GM19043 (cell line): ENCODE data around the gene TNPO3.

Source experiments
- ATAC-seq: cut with Tn5 transposase; IDR thresholded peaks from one replicate; pipeline ENCODE4 v1.9.1; 2021; ENCODE audit warnings: low read depth; ENCODE audit not compliant: unreplicated experiment

TNPO3 gene

DNA sequence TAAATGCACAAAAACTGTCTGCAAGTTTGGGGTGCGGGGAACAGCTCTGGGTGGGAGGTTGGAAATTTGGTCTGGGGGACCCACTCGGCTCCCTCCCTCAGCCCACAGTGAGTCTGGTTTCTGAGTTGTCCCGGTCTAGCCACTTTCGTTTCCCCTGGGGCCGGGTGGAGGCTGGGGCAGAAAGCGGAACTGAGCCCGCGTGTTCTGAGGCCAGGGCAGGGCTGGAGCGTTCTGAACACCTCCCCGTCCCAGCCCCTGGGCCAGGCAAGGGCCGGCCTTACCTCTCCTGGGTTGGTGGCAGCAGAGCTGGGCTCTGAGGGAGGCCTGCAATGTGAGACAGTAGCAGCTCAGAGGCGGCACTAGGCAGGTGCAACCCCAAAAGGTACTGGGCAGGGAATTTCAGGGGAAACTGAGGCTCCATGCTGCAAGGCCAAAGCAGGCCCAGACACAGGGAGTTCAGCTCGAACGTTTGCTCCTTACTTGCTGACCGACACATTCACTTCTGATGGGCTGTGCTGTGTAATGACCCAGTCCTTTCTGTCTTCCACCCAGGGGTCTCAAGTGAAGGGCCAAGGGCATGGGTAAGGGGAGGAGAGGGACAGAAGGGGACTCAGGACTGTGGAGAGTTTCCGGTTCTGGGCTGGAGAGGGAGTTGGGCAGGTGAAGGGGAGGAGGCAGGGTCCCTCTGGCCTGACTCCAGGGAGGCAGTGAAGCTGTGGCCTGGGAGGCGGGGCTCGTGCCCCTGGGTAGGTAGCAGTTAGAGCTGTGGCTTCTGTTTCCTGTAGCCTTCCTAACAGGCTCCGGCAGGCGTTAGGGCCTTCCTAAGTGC is 114.2 kb downstream of the TNPO3 start:
- ATAC-seq: peak; percentile 44

DNA sequence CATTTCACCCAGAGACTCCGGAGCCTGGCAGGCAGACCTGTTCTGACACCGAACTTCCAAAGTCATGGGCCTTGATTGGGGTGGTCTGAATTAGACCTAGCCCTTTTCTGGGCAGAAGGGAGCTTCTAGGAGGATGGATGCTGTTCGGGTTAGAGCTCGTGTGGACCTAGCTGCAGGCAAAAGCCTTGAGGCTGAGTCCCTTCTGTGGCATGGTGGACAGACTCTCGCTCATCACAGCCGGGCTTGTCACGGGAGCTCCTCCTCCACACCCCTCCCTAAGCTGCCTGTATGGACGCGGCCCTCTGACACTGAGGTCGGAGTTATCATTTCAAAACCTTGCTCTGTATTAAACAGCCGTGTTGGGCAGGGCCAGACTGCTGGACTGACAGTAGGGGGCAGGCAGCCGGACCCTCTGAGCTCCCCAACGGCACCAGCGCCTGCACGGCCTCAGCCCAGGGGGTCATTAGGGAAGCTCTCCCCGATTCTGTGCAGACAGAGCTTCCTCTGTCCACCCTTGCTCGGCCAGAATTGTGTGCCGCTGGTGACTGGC is 115.0 kb downstream of the TNPO3 start:
- ATAC-seq: peak; percentile 31

DNA sequence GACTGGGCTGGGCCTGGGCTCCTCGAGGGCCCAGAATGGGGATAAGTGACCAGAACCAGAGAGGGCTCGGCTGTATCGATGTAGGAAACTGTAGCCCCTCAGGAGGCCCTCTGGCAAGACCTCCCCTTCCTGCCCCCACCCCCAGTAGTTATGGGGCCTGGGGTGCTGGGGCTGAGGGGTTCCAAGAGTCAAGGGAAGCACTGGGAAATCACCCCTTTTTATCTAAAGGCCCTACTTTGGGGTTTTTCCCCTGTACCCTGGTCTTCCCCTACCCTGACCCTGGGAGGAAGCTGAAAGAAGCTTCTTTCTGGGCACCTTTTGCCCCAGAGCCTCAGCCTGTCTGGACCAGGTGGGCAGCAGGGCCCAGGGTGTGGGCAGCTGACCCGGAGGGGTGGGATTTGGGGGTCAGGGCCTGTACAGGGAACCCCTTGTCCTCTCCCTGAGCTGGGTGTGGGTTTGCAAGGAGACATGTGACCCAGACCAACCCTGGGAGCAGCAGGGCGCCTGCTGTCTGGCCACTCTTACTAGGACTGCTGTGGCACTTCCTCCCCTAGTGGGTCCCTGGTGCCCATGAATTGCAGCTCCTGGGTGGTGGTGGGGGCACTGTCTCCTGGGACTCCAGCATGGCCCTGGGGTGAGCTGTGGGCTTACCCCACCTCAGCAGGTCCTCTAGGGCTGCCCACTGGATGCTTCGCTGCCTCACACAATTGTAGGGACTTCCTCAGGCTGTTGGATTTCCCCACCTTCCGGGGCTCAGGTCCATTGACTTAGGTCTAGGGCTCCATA is 115.6 kb downstream of the TNPO3 start:
- ATAC-seq: no peak

DNA sequence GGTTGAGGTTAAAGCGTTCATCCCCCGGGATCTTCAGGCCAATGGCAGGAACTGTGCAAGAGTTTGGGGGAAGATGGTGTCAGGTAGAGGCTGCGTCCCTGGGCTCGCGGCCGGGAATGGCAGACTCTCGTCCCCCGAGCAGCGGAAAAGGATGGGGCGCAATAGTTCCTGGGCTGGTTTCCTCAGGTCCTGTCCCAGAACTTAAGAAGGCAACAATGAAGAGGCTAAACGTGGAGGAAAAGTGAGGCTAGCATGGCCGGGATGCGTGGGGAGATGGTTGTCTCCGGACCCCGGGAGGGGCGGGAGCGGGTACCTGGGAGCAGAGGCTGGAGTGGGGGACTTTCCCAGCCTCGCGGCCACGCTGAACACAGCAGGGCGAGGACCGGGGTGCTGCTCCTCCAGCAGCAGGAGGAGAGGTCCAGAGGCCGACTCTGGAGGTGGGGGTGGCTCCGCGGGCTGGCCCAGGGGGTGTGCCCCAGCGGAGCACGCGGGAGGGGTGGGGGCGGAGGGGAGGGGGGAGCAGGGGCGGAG is 116.3 kb downstream of the TNPO3 start:
- ATAC-seq: no peak

DNA sequence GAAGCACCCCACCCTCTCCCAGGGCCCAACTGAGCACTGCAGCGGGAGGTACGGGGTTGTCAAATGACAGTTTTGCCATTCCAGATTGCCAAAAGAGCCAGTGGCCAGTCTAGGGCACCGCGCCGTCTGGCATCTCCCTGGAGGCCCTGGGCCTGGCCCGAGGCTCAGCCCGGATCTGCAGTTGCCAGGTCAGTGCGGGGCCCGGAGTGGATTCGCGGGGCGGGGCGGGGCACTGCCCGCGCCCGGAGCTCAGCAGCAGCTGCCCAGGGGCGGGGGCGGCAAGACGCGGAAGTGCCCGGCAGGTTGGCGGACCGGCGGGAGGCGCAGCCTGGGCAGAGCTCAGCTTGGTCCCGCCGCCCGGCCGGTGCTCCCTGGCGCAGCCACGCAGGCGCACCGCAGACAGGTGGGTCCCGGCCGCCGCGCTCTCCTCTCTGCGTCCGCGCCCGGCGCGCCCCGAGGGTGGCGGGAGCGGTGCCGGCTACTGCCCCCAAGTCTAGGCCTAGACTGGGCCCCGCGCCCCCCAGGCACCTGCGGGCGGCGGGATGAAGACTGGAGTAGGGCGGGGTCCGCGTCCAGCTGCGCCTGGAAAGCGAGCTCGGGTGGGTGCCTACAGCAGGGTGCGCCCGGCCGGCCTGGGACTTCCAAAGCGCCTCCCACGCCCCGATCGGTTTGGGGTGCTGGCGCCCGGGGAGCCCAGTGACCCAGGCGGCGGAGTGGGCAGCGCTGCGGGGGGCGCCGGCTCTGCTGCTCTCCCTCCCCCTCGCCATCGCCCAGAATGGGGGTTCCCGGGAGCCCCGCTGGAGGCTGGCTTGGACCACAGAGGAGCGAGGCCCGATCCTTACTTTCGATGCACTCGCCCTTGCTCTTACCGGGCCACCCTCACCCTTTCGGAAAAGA is 117.0 kb downstream of the TNPO3 start, which contains the start of gene IRF5:
TSS of gene IRF5 (plus strand) at position 281 of the 897 bp plus-strand sequence. CDS start 4,155 bp downstream, outside the sequence.
- ATAC-seq: no peak

DNA sequence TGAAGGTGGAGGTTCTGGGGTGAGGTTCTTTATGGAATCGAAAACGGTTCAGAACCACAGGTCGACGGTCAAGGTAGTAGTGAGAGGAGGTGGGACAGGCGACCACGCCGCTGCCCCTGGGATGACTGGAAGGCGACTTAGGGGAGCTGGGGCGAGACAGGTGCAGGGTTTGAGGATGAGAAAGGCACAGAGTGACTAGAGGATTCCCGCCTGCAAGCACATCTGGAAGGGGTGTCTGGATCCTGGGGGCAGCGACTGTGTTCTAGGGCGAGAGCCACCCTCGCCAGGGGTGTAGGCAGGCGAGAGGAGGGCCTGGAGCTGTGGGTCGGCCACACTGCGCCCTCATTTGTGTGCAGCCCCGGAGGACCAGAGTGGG is 117.7 kb downstream of the TNPO3 start:
- ATAC-seq: no peak

DNA sequence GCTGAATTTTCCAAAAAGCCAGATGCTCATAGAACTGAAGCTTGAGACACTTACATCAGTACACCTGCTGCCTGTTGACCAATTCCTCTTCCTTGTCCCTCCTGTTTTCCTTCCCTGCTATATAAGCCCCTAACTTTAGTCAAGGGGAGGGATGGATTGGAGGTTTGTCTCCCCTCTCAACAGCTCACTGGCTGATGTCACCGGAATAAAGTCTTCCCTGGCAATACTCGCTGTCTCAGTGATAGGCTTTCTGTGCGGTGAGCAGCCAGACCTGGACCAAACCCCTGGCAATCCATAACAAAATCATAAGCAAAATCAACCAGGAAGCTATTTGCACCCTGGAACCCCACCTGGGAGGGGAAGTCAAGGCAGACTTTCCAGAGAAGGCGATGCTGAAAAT is 118.1 kb downstream of the TNPO3 start:
- ATAC-seq: no peak

DNA sequence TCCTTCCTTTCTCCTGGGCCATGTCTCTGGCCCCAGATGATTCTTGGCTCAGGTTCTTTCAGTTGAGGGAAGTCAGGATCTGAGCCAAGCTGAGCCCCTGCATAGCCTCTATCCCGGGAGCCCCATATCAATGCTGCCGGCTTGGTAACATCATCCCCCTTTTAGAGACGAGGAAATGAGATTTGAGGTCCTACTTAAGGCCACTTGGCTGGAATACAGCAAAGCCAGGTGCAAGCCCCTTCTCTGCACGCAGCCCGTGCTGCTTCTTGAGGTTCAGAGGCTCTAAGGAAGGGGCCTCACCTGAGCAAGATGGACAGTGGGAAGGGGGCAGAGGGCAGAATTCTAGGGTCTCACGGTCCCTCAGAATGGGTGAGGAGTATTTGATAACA is 119.6 kb downstream of the TNPO3 start:
- ATAC-seq: no peak

DNA sequence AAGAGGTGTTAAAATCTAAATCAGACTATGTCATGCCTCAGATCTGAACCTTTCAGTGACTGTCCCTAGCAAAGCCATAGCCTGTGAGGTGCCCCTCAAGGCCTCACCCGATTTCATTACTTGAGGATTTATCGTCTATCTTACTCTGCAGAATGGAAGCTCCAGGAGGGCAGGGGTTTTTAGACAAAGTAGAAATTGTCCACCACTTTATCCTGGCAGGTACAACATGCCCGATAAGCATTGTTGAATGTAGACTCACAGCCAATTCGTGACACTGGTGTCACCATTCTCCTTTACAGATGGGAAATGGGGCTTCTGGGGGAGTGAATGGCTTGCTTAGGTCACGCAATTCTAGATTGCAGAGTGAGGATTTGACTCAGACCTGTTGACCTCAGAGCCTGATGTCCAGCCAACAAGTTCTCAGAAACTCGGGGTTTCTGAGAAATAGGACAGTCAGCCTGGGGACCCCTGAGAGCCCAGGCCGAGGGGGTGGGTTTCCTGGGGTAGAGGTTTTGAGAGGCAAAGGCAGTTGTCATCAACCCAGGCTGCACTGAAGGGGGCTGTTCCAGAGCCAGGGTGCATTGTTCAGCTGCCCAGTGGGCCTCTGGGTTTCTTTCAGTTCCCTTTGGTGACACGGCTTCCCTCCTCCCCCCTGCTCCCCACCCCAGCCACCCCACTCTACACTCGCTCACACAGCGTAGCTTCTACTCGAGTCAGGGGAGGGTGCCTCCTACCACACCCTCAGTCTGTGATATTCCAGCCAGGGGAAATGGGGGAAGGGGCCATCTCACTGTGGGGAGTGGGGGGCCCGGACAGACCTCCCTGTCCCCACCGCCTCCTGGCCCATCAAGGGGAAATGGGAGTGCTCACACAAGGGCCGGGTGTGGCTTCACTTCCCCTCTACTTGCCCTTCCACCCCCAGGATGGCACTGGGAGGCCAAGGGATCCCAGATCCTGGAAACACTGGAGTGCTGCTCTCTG is 120.3 kb downstream of the TNPO3 start:
- ATAC-seq: peak; percentile 36

DNA sequence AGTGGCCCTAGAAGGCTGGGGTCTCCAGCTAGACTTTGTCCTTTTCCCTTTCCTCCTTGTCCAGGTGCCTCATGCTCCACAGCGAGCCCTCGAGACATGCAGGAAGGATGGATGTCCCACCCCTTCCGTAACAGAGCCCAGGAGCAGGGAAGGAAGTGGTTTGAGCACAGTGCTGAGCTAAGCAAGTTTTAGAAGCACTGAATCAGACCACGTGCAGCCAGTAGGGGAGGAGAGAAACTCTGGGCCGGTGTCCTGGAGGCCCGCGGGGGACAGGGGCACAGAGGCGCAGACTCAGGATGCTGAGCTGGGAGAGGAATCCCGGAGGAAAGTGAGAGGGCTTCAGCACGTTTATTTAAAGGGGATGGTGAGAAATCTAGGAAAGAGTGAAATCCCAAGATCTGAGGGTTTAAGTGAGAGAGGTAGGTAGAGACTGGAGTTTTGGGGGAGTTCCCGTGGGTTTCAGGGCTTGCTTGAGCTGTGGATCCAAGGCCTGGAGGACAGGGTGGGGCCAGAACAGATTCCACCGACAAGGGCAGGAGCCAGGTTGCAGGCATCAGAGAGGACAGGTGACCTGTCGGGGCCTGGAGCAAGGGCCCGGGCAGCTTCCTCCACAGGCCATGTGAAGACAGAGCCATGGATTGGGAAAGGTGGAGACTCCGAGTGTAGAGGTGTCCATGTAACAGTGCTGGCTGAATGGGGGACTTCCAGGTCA is 121.6 kb downstream of the TNPO3 start:
- ATAC-seq: no peak

DNA sequence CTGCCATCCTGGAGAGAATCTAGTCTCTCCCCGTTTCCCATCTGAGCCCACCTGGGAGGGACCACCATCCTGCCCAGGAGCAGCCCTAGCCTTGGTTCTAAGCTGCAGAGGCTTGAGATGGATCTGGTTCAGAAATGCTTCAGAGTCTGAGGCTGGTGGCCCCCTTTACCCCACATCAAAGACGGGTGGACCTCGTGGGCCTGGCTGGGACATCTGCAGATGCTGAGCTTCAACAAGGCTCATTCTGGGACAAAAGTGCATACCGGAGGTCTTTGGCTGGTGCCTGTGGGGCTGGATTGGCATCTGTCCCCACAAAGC is 122.1 kb downstream of the TNPO3 start:
- ATAC-seq: no peak

DNA sequence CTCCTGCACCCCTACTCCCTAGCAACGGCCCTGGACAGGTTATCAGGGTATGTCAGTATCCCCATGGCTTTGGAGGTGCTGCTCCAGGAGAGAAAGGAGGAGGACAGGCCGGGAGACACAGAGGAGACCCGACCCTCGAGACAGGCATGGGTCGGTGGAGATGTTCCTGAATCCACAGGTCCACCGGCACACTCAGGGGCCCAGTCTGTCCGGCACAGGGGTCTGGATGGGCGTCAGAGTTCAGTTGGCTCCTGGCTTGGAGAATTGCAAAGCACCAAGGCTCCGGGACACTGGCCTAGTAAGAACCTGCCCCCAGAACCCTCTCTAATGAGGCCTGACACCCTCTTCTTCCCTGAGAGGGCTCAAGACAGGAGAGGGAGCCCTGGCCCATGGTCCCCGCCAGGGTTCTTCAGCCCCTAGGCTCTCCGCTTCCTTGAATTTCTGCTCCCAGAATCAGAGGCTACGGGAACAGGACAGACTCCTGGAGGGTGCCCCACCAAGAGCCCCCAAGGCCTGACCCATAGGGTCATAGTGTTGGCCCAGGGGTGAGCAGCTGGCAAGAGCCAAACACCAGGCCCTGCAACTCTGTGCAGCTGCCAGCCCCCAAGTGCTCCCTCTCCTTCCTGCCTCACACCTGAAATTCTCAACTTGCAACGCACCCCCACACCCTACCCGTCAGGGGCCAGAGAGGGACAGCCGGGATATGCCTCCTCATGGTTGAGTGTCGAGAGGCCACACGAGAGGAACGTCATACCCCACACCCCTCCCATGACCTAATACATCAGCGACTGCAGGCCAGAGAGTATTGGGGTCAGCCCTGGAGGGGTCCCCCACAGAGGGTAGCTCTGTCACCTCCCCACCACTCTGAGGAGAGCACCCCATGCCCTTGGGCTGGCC is 122.7 kb downstream of the TNPO3 start:
- no peak for ATAC-seq

DNA sequence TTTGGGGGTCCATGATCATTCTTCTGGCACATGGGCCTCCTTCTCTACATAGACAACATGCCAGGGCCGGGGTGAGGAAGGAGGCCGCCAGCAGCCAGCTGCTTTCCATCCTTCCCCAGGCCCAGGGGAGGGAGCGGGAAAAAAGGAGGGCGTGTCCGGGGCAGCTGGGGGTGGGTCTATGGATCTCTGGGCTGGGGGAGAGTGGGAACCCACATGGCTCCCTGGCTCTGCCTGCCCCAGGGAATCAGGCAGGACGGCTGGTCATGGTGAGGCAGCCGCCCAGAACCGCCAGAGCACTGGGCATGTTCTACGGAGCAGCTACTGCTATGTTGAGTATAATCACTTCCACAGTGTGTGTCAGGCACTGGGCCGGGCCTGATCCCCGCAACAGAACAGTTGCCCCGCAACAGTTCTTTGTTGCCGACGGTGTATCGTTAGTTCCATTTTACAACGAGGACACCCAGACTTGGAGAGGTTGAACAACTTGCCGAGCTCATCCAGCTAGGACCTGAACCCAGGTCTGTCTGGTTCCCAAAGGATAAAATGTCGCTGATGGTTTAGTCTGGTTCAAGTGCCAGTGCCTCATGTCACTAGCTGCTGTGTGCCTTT is 123.6 kb downstream of the TNPO3 start:
- ATAC-seq: no peak

DNA sequence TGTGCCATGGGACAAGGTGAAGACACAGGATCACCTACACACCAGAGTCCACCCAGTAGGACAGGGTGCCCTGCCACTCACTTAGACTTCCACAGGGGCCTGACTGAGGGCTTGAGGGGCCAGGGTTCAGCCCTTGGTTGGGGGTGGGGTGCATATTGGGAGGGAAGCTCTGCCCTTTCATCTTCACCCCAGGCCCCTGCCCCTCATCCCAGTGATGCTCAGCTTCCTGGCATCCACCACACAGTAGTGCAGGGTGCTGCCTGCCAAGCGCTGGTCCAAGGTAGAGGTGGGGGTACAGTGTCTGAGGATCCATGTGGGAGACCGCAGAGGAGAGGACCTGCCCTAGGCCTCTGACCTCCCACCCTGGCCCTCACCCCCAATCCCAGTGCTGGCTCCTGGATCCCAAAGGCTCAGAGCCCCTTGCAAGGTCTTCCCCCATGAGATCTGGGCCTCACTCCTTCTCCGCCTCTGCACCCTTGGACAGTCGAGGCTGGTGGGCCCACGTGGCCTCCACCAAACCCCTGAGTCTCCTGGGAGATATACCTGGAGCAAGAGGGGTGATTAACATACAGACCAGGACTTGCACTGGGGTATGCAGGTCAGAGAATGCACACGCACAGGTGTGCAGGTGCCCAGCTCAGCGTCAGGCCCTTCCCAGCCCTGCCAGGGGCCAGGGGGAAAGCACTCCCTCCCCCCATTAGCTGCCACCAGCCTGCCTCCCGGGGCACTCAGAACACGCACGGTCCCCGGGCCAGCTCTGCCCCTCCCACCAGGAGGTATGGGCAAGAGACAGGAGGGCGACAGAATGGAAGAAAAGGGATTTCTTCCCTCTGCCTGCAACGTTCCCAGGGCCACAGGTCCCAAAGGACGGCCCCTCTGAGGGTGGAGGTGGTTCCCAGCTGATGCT is 125.8 kb downstream of the TNPO3 start:
- no peak for ATAC-seq

DNA sequence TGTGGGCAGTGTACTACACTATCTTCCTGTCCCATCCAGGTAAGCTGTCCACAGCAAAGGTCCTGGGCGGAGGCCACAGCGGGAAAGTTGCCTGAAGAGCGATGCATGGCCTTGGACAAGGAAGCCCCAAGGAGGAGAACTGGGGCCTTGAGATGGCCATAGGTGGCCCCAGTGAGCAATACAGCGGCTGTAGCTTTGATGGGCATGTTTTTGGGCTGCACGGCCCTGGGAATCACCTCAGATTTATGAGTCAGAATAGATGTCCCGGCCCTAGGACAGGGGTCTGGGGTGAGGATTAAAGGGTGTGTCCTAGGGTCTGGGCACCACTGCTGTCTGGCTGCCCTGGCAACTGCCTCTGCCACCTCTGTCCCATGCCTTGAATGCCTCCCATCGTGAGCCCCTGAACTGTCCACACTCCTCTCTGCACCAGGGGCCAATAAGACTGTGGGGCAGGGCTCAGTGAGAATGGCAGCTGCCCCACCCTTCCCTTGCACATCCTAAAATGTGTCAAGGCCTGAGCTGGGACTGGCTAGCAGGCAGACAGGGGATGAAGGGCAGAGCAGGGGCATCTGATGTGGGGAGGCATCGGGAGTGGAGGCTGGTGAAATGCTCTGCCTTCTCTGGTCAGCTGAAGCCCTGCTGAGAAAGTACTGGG is 126.6 kb downstream of the TNPO3 start:
- no peak for ATAC-seq
